ENCODE data around the gene HILPDA. TPM values are rescaled to one million over a fixed set of nuclear protein-coding genes. Genes with fewer than 3 reads are reported as not detected.

Gene HILPDA
- total and polyA plus RNA-seq, 9 of the 15 experiments (the other 6 are each of a cell fraction or from before 2014, with no cell fraction given), result 8.3 to 71.8 (median 23.5) TPM

- no peak for TF ChIP-seq RUNX1 (IDR thresholded peaks at IDR 0.05; ENCODE audit: low read depth)
- 0 out of 2 replicates have a peak, but pooled peaks have one; percentile 22 for TF ChIP-seq PYGO2 (tag; IDR thresholded peaks at IDR 0.05)
- no peak for TF ChIP-seq HBP1 (CRISPR knock-in tag; IDR thresholded peaks at IDR 0.05)
- TF ChIP-seq BCOR (IDR thresholded peaks at IDR 0.05), result peak; percentile 4; the same call in 1 of the 2 replicates
- TF ChIP-seq ATF4 (CRISPR knock-in tag; IDR thresholded peaks at IDR 0.05), result peak; percentile 55; the same call in 1 of the 2 replicates
- TF ChIP-seq ZNF41 (CRISPR knock-in tag; conservative IDR thresholded peaks at IDR 0.05), result peak; percentile 33; the same call in 1 of the 2 replicates
- no peak for TF ChIP-seq MYBL2 (IDR thresholded peaks at IDR 0.05; ENCODE audit: low read depth)
- no peak for TF ChIP-seq MYBL2 (CRISPR knock-in tag; IDR thresholded peaks at IDR 0.05; ENCODE audit: borderline replicate concordance)
- peak; percentile 53; the same call in 1 of the 2 replicates for TF ChIP-seq ARID4B (CRISPR knock-in tag; IDR thresholded peaks at IDR 0.05)
- TF ChIP-seq ID3 (CRISPR knock-in tag; IDR thresholded peaks at IDR 0.05), result no peak
- TF ChIP-seq ID3 (tag; IDR thresholded peaks at IDR 0.05), result no peak
- TF ChIP-seq NFIX (CRISPR knock-in tag; IDR thresholded peaks at IDR 0.05; ENCODE audit: low read depth), result no peak
- TF ChIP-seq OTX1 (CRISPR knock-in tag; IDR thresholded peaks at IDR 0.05), result peak; percentile 79; the same call in 1 of the 2 replicates
- TF ChIP-seq SP1 (CRISPR knock-in tag; IDR thresholded peaks at IDR 0.05), result no peak
- TF ChIP-seq SUPT5H (IDR thresholded peaks at IDR 0.05), result no peak
Measured at GRCh38 chr7:128454808-128455542, 703 bp upstream of the HILPDA start (continued).

Measured in K562 (cell line).